GM18519 (cell line): Measurements from ENCODE around the gene METTL5.
"Not testable (repeated sequence)": the region's sequence is repeated elsewhere in the genome, so short reads cannot be mapped to it uniquely, and the experiment has no call there.

Experiments used
- ATAC-seq: cut with Tn5 transposase; IDR thresholded peaks from one replicate; pipeline ENCODE4 v1.9.1; 2021; ENCODE audit warnings: mild to moderate bottlenecking, moderate library complexity; ENCODE audit not compliant: unreplicated experiment, low FRiP score

METTL5 gene

DNA sequence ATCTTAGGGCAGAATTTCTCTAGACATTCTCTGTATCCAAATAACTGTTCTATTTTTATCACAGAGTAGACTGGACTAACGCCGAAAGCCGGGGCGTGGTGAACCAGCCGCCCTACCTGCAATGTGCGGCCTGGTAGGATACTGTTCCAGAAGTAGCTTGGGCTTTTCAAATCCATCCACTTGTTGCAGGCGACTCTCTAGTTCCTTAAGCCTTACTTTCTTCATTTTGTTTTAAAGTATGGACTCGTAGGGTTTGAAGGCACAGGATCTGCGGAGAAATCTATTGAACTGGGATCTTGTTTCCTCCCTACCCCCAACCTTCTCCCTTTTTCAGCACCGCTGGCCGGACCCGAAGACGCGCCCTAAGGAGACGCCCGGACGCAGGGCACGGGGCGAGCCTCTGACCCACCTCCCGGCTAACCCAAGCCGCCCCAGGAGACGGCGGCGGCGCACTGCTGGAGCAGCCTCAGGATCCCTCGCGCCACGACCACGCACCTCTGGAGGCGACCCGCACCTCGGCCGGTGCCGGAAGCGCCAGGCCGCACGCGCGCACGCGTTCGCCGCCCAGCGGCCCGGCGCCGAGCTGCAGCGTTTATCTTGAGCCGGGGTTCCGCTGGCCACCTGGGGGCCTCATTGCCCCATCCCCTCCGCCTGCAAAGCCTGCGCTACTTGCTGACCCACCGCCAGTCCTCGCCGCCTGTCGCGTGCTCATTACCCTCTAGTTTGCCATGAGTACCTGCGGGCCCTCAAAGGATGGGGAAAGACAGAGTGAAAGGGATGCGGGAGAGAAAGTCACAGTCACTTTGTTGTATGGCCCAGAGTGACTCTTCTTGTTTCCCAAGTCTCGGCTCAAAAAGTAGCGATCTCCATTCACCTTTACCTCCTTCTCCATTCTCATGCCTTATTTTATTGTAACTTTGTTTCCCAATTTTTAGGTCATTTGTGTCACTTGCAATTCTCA lies at the start of gene METTL5:
METTL5 (minus strand) TSS at position 533 of the 961 bp plus-strand sequence; CDS start at position 225, 308 bp downstream.
- ATAC-seq, result peak; percentile 45

DNA sequence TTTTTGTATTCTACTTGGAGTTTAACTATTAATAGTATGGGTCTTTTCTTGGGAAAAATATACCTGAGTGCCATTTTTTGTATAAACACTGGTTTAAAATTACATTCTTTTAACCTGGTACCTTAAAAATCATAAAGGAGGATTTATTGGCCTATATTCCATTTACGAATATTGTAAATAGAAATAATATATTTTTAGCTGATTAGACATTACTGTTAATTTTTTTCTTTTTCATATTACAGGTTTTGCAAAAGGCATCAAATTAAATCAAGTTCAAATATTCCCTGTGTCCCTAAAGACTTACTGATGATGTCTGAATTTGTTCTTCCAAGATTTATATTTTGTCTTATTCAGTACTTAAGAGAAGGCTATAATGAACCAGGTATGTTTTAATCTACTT lies 47.3 kb upstream of the METTL5 start:
- no peak for ATAC-seq

DNA sequence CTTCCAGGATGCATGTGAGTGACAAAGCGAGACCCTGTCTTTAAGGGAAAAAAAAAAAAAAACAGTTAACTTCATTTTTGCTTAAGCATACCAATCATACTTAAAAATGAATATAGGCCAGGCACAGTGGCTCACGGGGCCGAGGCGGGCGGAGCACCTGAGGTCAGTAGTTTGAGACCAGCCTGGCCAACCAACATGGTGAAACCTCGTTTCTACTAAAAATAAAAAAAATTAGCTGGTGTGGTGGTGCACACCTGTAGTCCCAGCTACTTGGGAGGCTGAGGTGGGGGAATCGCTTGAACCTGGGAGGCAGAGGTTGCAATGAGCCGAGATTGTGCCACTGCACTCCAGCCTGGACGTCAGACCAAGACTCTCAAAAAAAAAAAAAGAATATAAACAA lies 46.7 kb upstream of the METTL5 start:
- ATAC-seq, result not testable (repeated sequence)

DNA sequence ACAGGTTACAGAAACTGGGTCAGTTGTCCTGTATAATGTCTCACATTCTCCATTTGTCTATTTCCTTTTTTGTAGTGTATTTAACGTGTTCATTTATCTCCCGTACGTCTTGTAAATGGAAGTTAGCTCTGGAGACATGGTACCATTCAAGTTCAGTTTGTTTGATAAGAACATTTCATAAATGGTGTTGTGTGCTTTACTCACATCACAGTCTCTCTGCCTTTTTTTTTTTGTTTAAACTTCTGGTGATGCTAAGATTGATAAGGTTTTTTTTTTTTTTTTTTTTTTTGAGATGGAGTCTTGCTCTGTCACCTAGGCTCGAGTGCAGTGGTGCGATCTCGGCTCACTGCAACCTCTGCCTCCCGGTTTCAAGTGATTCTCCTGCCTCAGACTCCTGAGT lies 44.2 kb upstream of the METTL5 start:
- no peak for ATAC-seq

DNA sequence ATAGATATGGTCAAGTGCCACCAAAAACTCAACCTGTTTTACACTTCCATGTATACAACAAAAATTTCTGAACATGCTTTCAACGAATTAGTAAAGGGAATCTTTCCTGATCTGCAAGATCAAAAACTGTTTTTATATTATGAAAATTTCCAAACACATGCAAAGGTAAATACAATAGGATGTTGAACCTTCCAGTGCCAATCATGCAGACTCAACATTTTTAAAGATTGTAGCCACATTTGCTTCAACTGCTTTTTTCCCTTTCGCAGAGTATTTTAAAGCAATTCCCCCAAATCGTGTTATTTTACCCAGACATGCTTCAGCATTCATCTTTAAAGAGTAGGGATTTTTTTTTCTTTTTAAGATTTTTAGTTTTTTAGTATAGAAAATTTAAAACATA lies 42.9 kb upstream of the METTL5 start:
- ATAC-seq, result no peak

DNA sequence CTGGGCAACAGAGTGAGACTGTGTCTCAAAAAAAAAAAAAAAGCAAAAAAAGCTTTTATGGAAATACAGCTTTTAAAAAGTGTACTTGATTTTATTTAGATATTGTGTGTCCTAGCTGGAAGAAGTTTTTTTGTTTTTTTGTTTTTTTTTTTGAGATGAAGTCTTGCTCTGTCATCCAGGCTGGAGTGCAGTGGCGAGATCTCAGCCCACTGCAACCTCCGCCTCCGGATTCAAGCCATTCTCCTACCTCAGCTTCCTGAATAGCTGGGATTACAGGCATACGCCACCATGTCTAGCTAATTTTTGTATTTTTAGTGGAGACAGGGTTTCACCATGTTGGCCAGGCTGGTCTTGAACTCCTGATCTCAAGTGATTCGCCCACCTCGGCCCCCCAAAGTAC lies 41.5 kb upstream of the METTL5 start:
- not testable (repeated sequence) for ATAC-seq

DNA sequence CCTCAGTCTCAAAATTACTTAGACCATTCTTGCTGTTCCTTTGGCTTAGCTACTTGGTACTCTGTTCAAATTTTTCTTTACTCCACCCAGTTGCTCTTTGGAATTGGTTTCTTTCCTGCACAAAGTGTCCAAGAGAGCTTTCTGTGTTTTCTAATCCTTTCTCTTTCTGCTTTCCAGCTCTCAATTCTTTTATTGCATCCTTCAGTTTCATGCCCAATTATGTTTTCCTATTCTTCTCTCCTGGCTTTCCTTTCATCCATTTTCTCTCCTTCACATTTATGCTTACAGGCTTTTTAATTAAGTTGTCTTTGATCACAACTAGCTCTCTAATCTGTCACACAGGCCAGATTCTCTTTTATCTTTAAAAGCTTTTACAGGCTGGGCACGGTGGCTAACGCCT lies 40.8 kb upstream of the METTL5 start:
- no peak for ATAC-seq

DNA sequence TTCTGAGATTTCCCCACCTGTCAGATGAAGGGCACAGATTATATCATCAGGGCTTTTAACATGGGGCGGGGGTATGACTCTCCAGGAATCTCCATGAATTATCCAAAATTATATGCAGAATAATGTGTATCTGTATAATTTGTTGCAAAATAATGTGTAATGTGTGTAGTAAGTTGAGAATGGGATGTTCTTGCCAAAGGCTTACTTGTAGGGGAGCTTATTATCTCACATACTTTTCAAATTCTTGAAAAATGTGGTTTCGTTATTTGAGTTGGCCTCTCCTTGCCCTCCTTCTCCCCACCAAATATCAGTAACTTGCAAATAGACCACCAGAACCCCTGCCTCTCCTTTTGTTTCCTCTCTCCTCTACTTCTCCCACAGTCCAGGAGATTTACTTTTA lies 38.1 kb upstream of the METTL5 start:
- ATAC-seq, result no peak

DNA sequence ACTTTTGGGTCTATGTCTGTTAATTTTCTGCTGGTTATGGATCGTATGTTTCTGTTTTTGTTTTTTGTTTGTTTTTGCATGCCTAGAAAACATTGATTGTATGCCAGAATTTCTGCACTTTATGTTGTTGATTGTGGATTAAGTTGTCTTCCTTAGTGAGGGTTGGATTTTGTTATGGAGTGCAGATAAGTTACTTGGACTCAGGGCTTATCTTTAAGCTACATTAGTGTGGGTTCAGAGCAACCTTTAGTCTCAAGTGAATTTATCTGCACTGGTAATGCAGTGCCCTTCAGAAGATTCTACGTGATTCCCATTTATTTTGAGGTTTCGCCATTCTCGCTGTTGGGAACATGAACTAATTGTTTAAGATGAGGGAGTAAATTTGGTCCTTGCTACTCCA lies 35.4 kb upstream of the METTL5 start:
- ATAC-seq, result no peak

DNA sequence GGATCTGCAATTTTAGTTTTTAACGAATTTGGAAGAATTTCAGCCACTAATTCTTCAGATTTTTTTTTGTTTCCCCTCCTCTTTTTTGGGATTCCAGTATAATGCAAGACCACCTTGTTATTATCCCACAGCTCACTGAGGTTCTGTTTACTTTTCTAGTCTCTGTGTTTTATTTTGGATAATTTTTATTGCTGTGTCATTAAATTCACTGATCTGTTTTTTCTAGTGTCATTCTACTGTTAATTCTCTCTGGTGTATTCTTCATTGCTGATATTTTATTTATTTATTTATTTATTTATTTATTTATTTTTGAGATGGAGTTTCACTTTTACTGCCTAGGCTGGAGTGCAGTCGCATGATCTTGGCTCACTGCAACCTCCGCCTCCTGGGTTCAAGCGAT lies 34.7 kb upstream of the METTL5 start:
- ATAC-seq, result no peak

DNA sequence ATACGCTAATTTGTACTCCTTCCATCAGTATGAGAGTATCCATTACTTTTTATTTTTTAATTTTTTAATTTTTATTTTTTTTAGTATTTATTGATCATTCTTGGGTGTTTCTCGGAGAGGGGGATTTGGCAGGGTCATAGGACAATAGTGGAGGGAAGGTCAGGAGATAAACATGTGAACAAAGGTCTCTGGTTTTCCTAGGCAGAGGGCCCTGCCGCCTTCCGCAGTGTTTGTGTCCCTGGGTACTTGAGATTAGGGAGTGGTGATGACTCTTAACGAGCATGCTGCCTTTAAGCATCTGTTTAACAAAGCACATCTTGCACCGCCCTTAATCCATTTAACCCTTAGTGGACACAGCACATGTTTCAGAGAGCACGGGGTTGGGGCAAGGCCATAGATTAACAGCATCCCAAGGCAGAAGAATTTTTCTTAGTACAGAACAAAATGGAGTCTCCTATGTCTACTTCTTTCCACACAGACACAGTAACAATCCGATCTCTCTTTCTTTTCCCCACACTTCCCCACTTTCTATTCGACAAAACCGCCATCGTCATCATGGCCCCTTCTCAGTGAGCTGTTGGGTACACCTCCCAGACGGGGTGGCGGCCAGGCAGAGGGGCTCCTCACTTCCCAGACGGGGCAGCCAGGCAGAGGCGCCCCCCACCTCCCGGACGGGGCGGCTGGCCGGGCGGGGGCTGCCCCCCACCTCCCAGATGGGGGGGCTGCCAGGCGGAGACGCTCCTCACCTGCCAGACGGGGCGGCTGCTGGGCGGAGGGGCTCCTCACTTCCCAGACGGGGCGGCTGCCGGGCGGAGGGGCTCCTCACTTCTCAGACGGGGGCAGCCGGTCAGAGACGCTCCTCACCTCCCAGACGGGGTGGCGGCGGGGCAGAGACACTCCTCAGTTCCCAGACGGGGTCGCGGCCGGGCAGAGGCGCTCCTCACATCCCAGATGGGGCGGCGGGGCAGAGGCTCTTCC lies 30.9 kb upstream of the METTL5 start:
- not testable (repeated sequence) for ATAC-seq

DNA sequence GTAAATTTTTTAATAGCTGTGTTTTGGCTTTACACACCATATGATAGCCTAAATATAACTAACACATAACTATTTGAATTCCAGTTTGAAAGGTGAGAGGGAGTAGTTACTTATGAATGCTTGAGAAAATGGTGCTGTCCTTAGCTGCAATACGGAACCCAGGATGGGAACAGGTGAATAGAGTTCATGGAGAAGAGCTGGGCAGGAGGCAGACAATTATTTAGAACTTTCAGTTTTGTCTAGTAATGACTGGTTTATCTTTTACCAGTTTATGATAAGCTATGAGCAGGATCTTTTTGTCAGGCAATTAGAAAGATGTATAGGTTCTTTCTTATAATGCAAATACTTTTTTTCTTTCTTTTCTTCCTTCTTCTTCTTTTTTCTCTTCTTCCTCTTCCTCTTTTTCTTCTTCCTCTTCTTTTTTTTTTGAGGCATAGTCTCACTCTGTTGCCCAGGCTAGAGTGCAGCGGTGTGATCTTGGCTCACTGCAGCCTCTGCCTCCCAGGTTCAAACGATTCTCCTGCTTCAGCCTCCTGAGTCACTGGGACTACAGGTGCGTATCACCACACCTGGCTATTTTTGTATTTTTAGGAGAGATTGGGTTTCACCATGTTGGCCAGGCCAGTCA lies 28.4 kb upstream of the METTL5 start:
- no peak for ATAC-seq

DNA sequence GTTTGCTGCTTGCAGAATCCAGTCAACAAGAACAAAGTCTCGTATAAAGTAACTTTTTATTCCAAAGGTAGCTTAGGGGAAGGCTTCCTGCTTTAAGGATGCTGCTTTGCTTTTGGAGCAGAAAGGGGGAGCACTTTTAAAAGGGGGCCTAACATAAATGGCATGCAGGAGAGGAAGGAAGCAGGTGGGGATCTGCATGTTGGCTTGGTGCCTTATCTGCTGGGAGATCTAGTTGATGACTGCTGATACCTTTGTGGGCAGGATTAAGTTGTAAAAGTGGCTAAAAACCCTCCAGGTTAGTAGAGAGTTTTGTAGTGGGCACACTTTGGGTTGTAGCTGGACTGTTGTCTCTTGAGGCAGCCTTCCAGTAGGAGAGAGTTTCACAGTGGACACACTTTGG lies 25.0 kb upstream of the METTL5 start:
- no peak for ATAC-seq

DNA sequence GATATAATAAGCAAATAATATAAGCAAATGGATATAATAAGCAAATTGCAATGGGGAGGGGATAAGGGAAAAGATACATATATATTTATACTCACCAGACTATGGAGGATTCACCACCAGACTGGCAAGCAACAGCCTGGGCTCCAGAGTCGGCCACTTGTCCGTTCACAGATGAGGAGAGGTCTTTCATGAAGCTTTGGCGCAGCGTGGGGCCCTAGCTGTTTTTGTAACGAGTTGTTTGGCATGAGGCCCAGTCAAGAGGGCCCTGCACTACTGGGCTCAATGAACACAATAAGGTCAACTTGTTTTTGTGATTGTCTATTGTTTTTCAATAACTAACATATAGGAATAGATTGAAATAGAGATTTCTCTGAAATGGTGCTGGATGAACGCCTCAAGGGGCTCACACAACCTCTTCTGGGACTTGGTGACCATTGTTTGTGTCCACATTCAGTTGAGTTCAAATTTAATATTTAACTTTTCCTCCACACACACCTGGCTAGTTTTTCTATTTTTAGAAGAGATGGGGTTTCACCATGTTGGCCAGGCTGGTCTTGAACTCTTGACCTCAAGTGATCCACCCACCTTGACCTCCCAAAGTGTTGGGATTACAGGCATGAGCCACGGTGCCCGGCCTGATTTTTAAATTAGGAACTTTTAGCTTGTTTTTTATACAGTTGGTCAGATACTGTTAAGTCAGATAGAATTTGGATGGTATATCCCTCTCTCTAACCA lies 24.4 kb upstream of the METTL5 start:
- not testable (repeated sequence) for ATAC-seq

DNA sequence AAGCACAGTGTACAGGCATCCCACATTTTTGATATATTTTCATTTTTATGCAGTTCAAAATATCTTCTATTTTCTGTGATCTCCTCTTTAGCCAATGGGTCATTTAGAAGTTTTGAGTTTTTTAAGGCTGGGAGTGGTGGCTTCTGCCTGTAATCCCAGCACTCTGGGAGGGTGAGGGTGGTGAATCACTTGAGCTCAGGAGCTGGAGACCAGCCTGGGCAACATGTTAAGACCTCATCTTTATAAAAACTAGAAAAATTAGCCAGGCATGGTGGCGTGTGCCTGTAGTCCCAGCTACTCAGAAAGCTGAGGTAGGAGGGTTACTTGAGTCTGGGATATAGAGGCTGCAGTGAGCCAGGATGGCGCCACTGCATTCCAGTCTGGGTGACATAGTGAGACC lies 20.3 kb upstream of the METTL5 start:
- no peak for ATAC-seq

DNA sequence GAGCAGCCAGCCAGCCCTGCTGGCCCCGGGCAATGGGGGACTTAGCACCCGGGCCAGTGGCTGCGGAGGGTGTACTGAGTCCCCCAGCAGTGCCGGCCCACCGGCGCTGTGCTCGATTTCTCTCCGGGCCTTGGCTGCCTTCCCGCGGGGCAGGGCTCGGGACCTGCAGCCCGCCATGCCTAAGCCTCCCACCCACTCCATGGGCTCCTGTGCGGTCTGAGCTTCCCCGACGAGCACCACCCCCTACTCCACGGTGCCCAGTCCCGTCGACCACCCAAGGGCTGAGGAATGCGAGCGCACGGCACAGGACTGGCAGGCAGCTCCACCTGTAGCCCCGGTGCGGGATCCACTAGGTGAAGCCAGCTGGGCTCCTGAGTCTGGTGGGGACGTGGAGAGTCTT lies 16.9 kb upstream of the METTL5 start:
- not testable (repeated sequence) for ATAC-seq

DNA sequence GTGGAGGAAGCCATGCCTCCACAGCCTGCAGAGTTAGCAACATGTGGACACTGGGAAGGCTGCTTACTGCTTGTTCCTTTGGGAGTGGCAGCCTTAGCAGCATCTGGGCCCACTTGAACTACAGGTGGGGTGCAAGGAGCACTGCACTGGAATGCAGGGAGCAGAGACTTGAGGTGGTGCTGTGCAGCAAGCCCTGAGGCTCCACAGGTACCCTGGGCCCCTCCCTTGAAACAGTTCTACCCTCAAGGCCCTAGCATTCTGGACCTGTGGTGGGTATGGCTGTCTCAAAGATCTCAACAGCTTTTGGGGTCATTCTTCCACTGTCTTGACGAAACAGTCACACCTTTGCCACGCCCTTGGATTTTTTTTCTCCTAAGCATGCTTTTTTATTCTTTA lies 16.0 kb upstream of the METTL5 start:
- ATAC-seq, result no peak

DNA sequence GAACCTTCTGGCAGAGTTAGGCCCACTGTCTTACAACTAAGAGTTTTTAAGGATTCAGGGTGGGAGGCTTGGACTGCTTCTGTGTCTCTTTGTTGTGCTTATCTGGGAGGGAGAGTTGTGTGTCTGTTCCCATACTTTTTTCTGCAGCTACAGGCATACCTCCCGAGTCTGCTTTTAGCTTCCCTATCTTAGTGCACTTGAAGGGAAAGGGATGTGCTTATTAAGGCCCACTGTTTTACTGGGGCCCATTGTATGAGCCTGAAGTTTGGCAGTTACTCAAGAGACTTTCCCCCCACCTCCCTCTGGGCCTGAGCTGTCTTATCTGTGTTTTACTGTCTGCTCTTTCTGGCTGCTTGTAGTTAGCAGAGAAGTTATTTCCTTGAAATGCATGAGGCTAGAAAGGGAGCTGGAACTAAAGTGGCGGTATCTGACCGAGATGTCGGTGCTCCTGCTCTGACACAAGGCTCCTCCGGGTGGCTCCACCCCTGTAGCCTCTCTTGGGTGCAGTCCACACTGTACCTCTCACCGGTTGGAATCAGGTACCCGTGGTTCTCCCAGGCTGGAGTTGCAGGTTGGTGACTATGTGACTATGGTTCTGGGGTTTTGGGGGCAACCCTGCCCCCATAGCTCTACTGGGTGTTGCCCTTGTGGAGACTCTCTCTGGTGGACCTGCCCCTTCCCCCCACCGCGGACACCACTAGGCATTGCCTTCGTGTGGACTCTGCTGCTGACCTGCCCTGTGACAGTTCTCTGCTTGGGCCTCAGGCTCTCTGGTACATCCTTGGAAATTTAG lies 15.4 kb upstream of the METTL5 start:
- ATAC-seq, result no peak
